WTC11 (cell line): ENCODE data around the gene CACNA1B. TPM values are rescaled to one million over a fixed set of nuclear protein-coding genes. Genes with fewer than 3 reads are reported as not detected.

Source experiments
- ATAC-seq: fragments of 200-7000 bp; cut with Tn5 transposase; 2 replicates; pipeline ENCODE4 v1.10.0; 2021; ENCODE audit warnings: mild to moderate bottlenecking, moderate library complexity
- CTCF ChIA-PET: fragments of 300-600 bp; sonication (Branson Sonifier 250); formaldehyde crosslinking; loops from one replicate; lab custom pipeline; 2021; ENCODE audit warnings: antibody characterized with exemption; lab: Charles Lee
- POLR2A ChIA-PET: fragments of 350-600 bp; sonication (Branson Sonifier 250); formaldehyde crosslinking; loops from one replicate; lab custom pipeline; 2021; ENCODE audit warnings: antibody characterized with exemption; lab: Charles Lee
- DNase-seq: peaks from one replicate; pipeline ENCODE4 v3.0.0; 2021; ENCODE audit warnings: low spot score
- H3K27ac Mint-ChIP-seq: 2 replicates; pipeline ENCODE4 v1.8.0; 2021; ENCODE audit warnings: mixed read lengths
- H3K27me3 Mint-ChIP-seq: 2 replicates; pipeline ENCODE4 v1.8.0; 2021; ENCODE audit warnings: low read depth, mild to moderate bottlenecking, moderate library complexity, mixed read lengths
- H3K36me3 Mint-ChIP-seq: 2 replicates; pipeline ENCODE4 v1.8.0; 2021; ENCODE audit warnings: mixed read lengths
- H3K4me1 Mint-ChIP-seq: 2 replicates; pipeline ENCODE4 v1.8.0; 2022; ENCODE audit warnings: mixed read lengths
- H3K4me3 Mint-ChIP-seq: 2 replicates; pipeline ENCODE4 v1.8.0; 2021; ENCODE audit warnings: mild to moderate bottlenecking, moderate library complexity, mixed read lengths
- H3K9me3 Mint-ChIP-seq: 2 replicates; pipeline ENCODE4 v1.8.0; 2021; ENCODE audit warnings: mixed read lengths
- ARID4B ChIP-seq: sonication (generic); formaldehyde crosslinking; IDR thresholded peaks from 2 replicates; pipeline ENCODE4 v1.8.0; 2023; ENCODE audit warnings: missing genetic modification reagents, mild to moderate bottlenecking, borderline replicate concordance
- ATF1 ChIP-seq: sonication (generic); formaldehyde crosslinking; IDR thresholded peaks from 2 replicates; pipeline ENCODE4 v1.8.1; 2023; ENCODE audit warnings: mild to moderate bottlenecking, moderate library complexity, missing genetic modification reagents
- CBFB ChIP-seq: sonication (generic); formaldehyde crosslinking; IDR thresholded peaks from 2 replicates; pipeline ENCODE4 v1.8.1; 2022; ENCODE audit warnings: mild to moderate bottlenecking, low read depth, missing genetic modification reagents
- CREB1 ChIP-seq: sonication (generic); formaldehyde crosslinking; IDR thresholded peaks from 2 replicates; pipeline ENCODE4 v1.8.0; 2023; ENCODE audit warnings: mild to moderate bottlenecking, missing genetic modification reagents
- FOXP1 ChIP-seq: sonication (generic); formaldehyde crosslinking; IDR thresholded peaks from 2 replicates; pipeline ENCODE4 v1.8.0; 2022; ENCODE audit warnings: missing genetic modification reagents, mild to moderate bottlenecking, moderate library complexity, borderline replicate concordance
- JAZF1 ChIP-seq: fragments of 250-450 bp; sonication (Bioruptor Pico); IDR thresholded peaks from 2 replicates; pipeline ENCODE4 v1.9.0; 2021; ENCODE audit warnings: moderate library complexity, mild to moderate bottlenecking, inconsistent platforms
- JUN ChIP-seq: sonication (generic); formaldehyde crosslinking; IDR thresholded peaks from 2 replicates; pipeline ENCODE4 v1.8.0; 2023; ENCODE audit warnings: mild to moderate bottlenecking, missing genetic modification reagents
- MLX ChIP-seq: sonication (generic); formaldehyde crosslinking; IDR thresholded peaks from 2 replicates; pipeline ENCODE4 v1.8.1; 2023; ENCODE audit warnings: mild to moderate bottlenecking, missing genetic modification reagents, moderate library complexity
- MYBL2 ChIP-seq: sonication (generic); formaldehyde crosslinking; IDR thresholded peaks from 2 replicates; pipeline ENCODE4 v1.8.1; 2023; ENCODE audit warnings: mild to moderate bottlenecking, moderate library complexity, missing genetic modification reagents
- PRDM15 ChIP-seq: sonication (generic); formaldehyde crosslinking; IDR thresholded peaks from 2 replicates; pipeline ENCODE4 v1.8.0; 2022; ENCODE audit warnings: missing genetic modification reagents
- SMAD4 ChIP-seq: sonication (generic); formaldehyde crosslinking; IDR thresholded peaks from 2 replicates; pipeline ENCODE4 v1.8.0; 2022; ENCODE audit warnings: mild to moderate bottlenecking, missing genetic modification reagents
- SP1 ChIP-seq: sonication (generic); formaldehyde crosslinking; conservative IDR thresholded peaks from 2 replicates; pipeline ENCODE4 v1.8.1; 2022; ENCODE audit warnings: missing genetic modification reagents
- ZBTB43 ChIP-seq: sonication (generic); formaldehyde crosslinking; IDR thresholded peaks from 2 replicates; pipeline ENCODE4 v1.8.1; 2023; ENCODE audit warnings: mild to moderate bottlenecking, missing genetic modification reagents
- ZNF138 ChIP-seq: sonication (generic); formaldehyde crosslinking; conservative IDR thresholded peaks from 2 replicates; pipeline ENCODE4 v1.8.1; 2022; ENCODE audit warnings: mild to moderate bottlenecking, moderate library complexity, missing genetic modification reagents
- ZNF396 ChIP-seq: fragments of 250-450 bp; sonication (Bioruptor Pico); IDR thresholded peaks from 2 replicates; pipeline ENCODE4 v1.8.0; 2021; ENCODE audit warnings: mild to moderate bottlenecking, moderate library complexity, borderline replicate concordance
- ZNF532 ChIP-seq: fragments of 250-450 bp; sonication (Bioruptor Pico); IDR thresholded peaks from 2 replicates; pipeline ENCODE4 v1.9.0; 2021; ENCODE audit warnings: mild to moderate bottlenecking, borderline replicate concordance
- ZNF671 ChIP-seq: fragments of 250-450 bp; sonication (Bioruptor Pico); IDR thresholded peaks from 2 replicates; pipeline ENCODE4 v1.8.0; 2021; ENCODE audit warnings: mild to moderate bottlenecking
- total RNA-seq: library from RNA; stranded (reverse); gene quantifications from 3 replicates; pipeline ENCODE4 v1.2.3, GENCODE V29; 2021

Gene CACNA1B
- total RNA-seq, 1 experiment from 2014 or later = 8.4 TPM

GRCh38 chr9:137876781-137877386 is 698 bp upstream of the CACNA1B start (continued):
- no peak for TF ChIP-seq PRDM15 (CRISPR knock-in tag)
- no peak for TF ChIP-seq ATF1 (CRISPR knock-in tag)
- TF ChIP-seq ZNF138 (CRISPR knock-in tag) = no peak
- TF ChIP-seq ZNF671 (CRISPR knock-in tag) = no peak
- TF ChIP-seq CREB1 (CRISPR knock-in tag) = no peak
- no peak for TF ChIP-seq ZNF396 (CRISPR knock-in tag)
- TF ChIP-seq MYBL2 (CRISPR knock-in tag) = no peak
- no peak for TF ChIP-seq ARID4B
- no peak for TF ChIP-seq FOXP1 (CRISPR knock-in tag)
- no peak for TF ChIP-seq CBFB (CRISPR knock-in tag)
- no peak for TF ChIP-seq SP1 (CRISPR knock-in tag)

- Mint-ChIP-seq H3K36me3 (0 out of 2 replicates have a peak, but pooled peaks cover 8% of the 10 kb centered on the region), H3K27ac (no peak overlapping the region), H3K27me3 (peaks cover 28% of the 10 kb centered on the region), H3K4me1 (no peaks in the 10 kb centered on the region), H3K9me3 (no peaks in the 10 kb centered on the region), H3K4me3 (no peak overlapping the region; the same call in 1 of the 2 replicates)
- ATAC-seq (peak; percentile 83), DNase-seq (peak; percentile 90)
- ChIA-PET POLR2A (no interaction called here), CTCF (no interaction called here)
- TF ChIP-seq ZBTB43 (CRISPR knock-in tag) = peak; percentile 94
- peak; percentile 95 for TF ChIP-seq JUN (CRISPR knock-in tag)
- no peak for TF ChIP-seq JAZF1 (CRISPR knock-in tag)
- 0 out of 2 replicates have a peak, but pooled peaks have one; percentile 61 for TF ChIP-seq MLX (CRISPR knock-in tag)
- TF ChIP-seq SMAD4 = no peak; the same call in 1 of the 2 replicates
- no peak for TF ChIP-seq ZNF532 (CRISPR knock-in tag)
Observed at GRCh38 chr9:137878146-137878941, 762 bp downstream of the CACNA1B start.
